HG03575 (cell line): ENCODE results near the gene TBCE.

Experiments used
- ATAC-seq: cut with Tn5 transposase; IDR thresholded peaks from one replicate; pipeline ENCODE4 v1.9.1; 2021; ENCODE audit not compliant: unreplicated experiment, insufficient number of reproducible peaks, low FRiP score; ENCODE audit errors: extremely low read depth

The TBCE gene

DNA sequence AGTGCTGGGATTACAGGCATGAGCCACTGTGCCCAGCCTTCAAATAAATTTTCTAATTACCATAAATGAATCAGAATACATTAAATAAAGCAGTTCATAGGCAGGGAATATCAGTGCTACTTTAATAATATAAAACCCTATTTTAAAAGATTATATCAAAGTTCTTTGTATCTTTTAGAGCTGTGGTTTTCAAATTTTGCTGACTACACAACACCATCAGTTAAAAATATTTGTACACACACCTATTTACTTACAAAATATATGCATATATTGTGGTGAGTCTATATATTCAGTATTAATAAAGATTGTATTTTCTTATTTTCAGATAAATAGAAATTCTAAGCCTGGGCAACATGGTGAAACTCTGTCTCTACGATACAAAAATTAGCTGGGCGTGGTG, 118.3 kb downstream of the TBCE start:
- no peak for ATAC-seq

DNA sequence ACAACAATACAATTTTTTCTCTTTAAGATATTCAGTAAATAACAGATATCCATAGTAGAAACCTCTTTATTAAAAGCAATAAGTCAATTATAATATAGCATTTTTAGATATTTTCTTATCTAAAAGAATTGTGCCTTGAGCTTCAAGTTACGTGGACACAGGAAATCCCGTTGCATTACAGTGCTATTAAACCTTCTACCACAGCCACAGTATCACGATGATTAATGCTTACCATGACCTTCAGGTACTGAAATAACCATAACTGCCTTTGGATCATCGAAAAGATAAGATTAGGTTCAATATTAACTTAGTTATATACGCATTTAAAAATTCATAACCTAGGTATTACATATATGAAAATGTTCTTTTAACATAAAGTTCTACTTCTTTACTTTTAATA, 119.1 kb downstream of the TBCE start:
- ATAC-seq: no peak

DNA sequence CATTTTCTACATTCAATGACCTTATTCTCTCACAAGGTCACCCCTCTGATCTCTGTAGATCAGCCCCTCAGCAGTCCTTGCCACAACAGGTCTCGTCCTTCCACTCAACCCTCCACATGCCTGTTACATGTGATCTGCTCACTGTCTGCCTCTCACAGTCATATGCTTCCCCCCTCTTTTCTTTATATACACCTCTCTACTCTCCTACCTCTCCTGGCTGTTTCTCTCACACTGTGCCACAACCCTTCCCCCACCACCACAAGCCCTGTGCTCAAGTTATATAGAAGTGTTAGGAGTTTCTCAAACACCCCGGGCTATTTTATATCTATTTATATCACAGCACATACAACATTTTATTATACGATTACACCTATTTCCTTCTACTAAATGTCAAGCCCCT, 124.4 kb downstream of the TBCE start:
- no peak for ATAC-seq

DNA sequence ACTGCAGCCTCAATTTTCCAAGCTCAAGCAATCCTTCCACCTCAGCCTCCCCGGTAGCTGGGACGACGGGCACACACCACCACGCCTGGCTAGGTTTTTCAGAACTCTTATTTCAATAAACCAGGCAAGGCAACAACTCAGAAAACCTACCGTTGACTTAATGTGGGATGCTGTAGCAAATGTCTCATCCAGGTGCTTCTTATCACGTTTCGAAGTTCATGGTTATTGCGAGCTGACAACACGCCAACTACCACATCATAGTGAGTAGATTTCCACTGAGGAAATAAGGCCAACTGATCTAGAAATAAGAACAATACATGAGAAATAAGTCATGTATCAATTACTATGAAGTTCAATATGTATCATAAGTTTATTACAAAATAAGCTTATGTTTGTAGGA, 127.3 kb downstream of the TBCE start:
- ATAC-seq: no peak

DNA sequence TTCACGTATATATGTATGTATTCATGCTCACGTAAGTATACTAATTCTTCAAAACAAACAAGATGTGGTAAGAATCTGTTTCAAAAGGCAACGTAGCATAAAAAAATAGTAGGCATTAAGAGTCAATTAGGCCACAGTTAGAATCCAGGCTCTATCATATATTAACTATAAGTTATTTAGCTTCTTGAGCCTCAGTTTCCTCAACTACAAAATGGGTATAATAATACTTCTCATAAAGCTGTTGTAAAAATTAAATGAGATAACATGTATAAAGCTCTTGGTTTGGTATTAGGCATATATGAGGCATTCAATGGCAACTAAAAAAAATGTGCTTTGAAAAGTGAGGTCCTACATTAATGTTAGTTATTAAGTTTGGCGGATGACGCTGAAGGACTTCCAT, 127.8 kb downstream of the TBCE start:
- no peak for ATAC-seq

DNA sequence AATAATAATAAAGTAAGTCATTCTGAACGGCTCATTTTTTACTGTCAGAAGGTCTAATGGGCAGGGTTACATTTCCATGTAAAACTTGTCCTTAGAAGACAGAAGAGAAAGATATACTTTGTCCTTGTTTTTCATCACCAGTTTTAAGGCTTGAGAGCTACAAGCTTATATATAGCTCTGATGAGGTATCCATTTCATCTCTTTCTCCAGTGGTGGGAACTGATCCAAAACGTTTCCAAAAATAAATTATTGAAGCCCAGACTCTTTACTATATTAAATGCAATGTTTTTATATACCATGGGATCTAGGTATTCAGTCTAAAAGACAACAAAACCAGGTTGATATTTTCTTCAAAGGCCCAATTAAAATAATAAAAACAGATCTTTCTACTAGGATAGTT, 128.3 kb downstream of the TBCE start:
- ATAC-seq: no peak

DNA sequence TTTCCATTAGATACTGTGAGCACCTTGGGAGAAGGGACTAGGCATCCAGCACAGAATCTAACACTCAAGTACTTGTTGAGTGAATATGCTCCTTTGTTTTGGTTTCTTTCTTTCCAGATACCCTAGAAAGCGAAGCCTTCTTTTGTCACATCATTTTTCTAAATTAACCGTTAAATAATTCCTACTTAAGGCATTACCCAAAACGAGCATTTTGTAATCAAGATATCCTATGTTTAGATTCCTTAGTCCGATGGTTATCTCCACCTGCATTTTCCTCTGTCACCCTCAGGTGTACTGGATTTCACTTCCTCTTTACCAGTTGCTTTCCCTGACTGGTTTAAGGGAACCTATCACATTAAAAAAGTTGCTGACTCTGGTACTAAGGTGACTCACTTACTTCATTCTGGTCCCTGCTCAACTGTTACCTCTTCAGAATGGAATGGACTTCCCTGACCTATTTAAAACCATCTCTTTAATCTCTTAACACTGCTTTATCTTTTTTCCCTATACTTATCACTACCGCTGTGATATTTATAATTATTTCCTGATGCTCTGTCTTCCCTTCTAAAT, 133.8 kb downstream of the TBCE start:
- ATAC-seq: no peak
